ENCODE measurements around the gene GAMT.

Gene GAMT

GRCh38 chr19:1407528-1408299 is 6.4 kb upstream of the GAMT start, which contains the start of gene DAZAP1:
TSS of gene DAZAP1 (plus strand) at chr19:1407586. CDS start at chr19:1407774, 188 bp downstream.
- under 1% methylated on average over 121 of the region's 121 CpGs for WGBS
- H3K36me3 ChIP-seq (ENCODE audit: insufficient read depth, low read length) = peaks cover 14% of the 10 kb centered on the region
- peak within 1 kb of the TSS; percentile 83 for H3K4me3 ChIP-seq (ENCODE audit: low read length)
- H3K9ac ChIP-seq (ENCODE audit: low read depth, low read length) = peak within 1 kb of the TSS; percentile 89
- H3K27ac ChIP-seq (ENCODE audit: low read depth, low read length) = peak within 1 kb of the TSS; percentile 82
- H3K27me3 ChIP-seq (ENCODE audit: insufficient read depth, low read length) = no peaks in the 10 kb centered on the region
- H3K4me1 ChIP-seq (ENCODE audit: insufficient read depth, low read length) = peaks cover 14% of the 10 kb centered on the region
- H3K9me3 ChIP-seq (ENCODE audit: insufficient read depth, low read depth, low read length) = no peaks in the 10 kb centered on the region

- Histone ChIP-seq H3K4me1 (ENCODE audit: insufficient read depth, low read length) (peaks cover 14% of the 10 kb centered on the region), H3K27ac (ENCODE audit: low read depth, low read length) (0 out of 2 replicates have a peak overlapping the region, but pooled peaks have one; percentile 31), H3K36me3 (ENCODE audit: insufficient read depth, low read length) (peaks cover 14% of the 10 kb centered on the region), H3K9me3 (ENCODE audit: insufficient read depth, low read depth, low read length) (no peaks in the 10 kb centered on the region), H3K4me3 (ENCODE audit: low read length) (peak overlapping the region; percentile 78), H3K27me3 (ENCODE audit: insufficient read depth, low read length) (0 out of 2 replicates have a peak, but pooled peaks cover 2% of the 10 kb centered on the region), H3K9ac (ENCODE audit: low read depth, low read length) (peak overlapping the region; percentile 68)
- under 1% methylated on average over 72 of the region's 72 CpGs for WGBS
These were observed 5.6 kb upstream of the GAMT start for GRCh38 chr19:1406774-1407527.

GRCh38 chr19:1402411-1403070 is 1.2 kb upstream of the GAMT start:
- no peaks in the 10 kb centered on the region for H3K36me3 ChIP-seq (ENCODE audit: insufficient read depth, low read length)
- no peak overlapping the region for H3K27ac ChIP-seq (ENCODE audit: low read depth, low read length)
- WGBS = 87% methylated on average over 25 of the region's 25 CpGs
- no peaks in the 10 kb centered on the region for H3K4me1 ChIP-seq (ENCODE audit: insufficient read depth, low read length)
- H3K9ac ChIP-seq (ENCODE audit: low read depth, low read length) = no peak overlapping the region
- peaks cover 5% of the 10 kb centered on the region; the same call in 1 of the 2 replicates for H3K27me3 ChIP-seq (ENCODE audit: insufficient read depth, low read length)
- H3K9me3 ChIP-seq (ENCODE audit: insufficient read depth, low read depth, low read length) = no peaks in the 10 kb centered on the region
- H3K4me3 ChIP-seq (ENCODE audit: low read length) = no peak overlapping the region

- Histone ChIP-seq H3K4me3 (ENCODE audit: low read length) (peak overlapping the region; percentile 70), H3K36me3 (ENCODE audit: insufficient read depth, low read length) (no peaks in the 10 kb centered on the region), H3K4me1 (ENCODE audit: insufficient read depth, low read length) (no peaks in the 10 kb centered on the region), H3K27me3 (ENCODE audit: insufficient read depth, low read length) (peaks cover 5% of the 10 kb centered on the region; the same call in 1 of the 2 replicates), H3K9ac (ENCODE audit: low read depth, low read length) (peak overlapping the region; percentile 61; the same call in 1 of the 2 replicates), H3K27ac (ENCODE audit: low read depth, low read length) (no peak overlapping the region), H3K9me3 (ENCODE audit: insufficient read depth, low read depth, low read length) (no peaks in the 10 kb centered on the region)
- WGBS = 85% methylated on average over 10 of the region's 11 CpGs
These were observed 511 bp upstream of the GAMT start for GRCh38 chr19:1401889-1402217.

- Histone ChIP-seq H3K27ac (ENCODE audit: low read depth, low read length) (no peak overlapping the region), H3K4me1 (ENCODE audit: insufficient read depth, low read length) (no peaks in the 10 kb centered on the region), H3K36me3 (ENCODE audit: insufficient read depth, low read length) (no peaks in the 10 kb centered on the region), H3K9ac (ENCODE audit: low read depth, low read length) (peak overlapping the region; percentile 61; the same call in 1 of the 2 replicates), H3K4me3 (ENCODE audit: low read length) (peak overlapping the region; percentile 70), H3K9me3 (ENCODE audit: insufficient read depth, low read depth, low read length) (no peaks in the 10 kb centered on the region), H3K27me3 (ENCODE audit: insufficient read depth, low read length) (peaks cover 5% of the 10 kb centered on the region; the same call in 1 of the 2 replicates)
- 54% methylated on average over 36 of the region's 36 CpGs for WGBS
These were observed 833 bp downstream of the GAMT start for GRCh38 chr19:1400281-1401137.

- Histone ChIP-seq H3K27me3 (ENCODE audit: insufficient read depth, low read length) (peaks cover 5% of the 10 kb centered on the region; the same call in 1 of the 2 replicates), H3K9ac (ENCODE audit: low read depth, low read length) (no peak overlapping the region), H3K36me3 (ENCODE audit: insufficient read depth, low read length) (no peaks in the 10 kb centered on the region), H3K9me3 (ENCODE audit: insufficient read depth, low read depth, low read length) (no peaks in the 10 kb centered on the region), H3K4me1 (ENCODE audit: insufficient read depth, low read length) (no peaks in the 10 kb centered on the region), H3K4me3 (ENCODE audit: low read length) (no peak overlapping the region), H3K27ac (ENCODE audit: low read depth, low read length) (no peak overlapping the region)
- 94% methylated on average over 15 of the region's 15 CpGs for WGBS
These were observed 1.6 kb downstream of the GAMT start for GRCh38 chr19:1399745-1400144.

- Histone ChIP-seq H3K36me3 (ENCODE audit: insufficient read depth, low read length) (no peaks in the 10 kb centered on the region), H3K27ac (ENCODE audit: low read depth, low read length) (no peak overlapping the region), H3K9me3 (ENCODE audit: insufficient read depth, low read depth, low read length) (no peaks in the 10 kb centered on the region), H3K9ac (ENCODE audit: low read depth, low read length) (no peak overlapping the region), H3K4me3 (ENCODE audit: low read length) (no peak overlapping the region), H3K27me3 (ENCODE audit: insufficient read depth, low read length) (peaks cover 5% of the 10 kb centered on the region; the same call in 1 of the 2 replicates), H3K4me1 (ENCODE audit: insufficient read depth, low read length) (no peaks in the 10 kb centered on the region)
- WGBS = 92% methylated on average over 19 of the region's 19 CpGs
These were observed 2.3 kb downstream of the GAMT start for GRCh38 chr19:1399079-1399478.

GRCh38 chr19:1397838-1398237 is 3.5 kb downstream of the GAMT start:
- Histone ChIP-seq H3K9me3 (ENCODE audit: insufficient read depth, low read depth, low read length) (no peaks in the 10 kb centered on the region), H3K27me3 (ENCODE audit: insufficient read depth, low read length) (peaks cover 5% of the 10 kb centered on the region; the same call in 1 of the 2 replicates), H3K9ac (ENCODE audit: low read depth, low read length) (no peak overlapping the region), H3K4me1 (ENCODE audit: insufficient read depth, low read length) (no peaks in the 10 kb centered on the region), H3K4me3 (ENCODE audit: low read length) (no peak overlapping the region), H3K36me3 (ENCODE audit: insufficient read depth, low read length) (peaks cover 5% of the 10 kb centered on the region), H3K27ac (ENCODE audit: low read depth, low read length) (no peak overlapping the region)
- 96% methylated on average over 9 of the region's 9 CpGs for WGBS

GRCh38 chr19:1396768-1397679 is 4.3 kb downstream of the GAMT start:
- 80% methylated on average over 42 of the region's 42 CpGs for WGBS
- no peak overlapping the region for H3K27ac ChIP-seq (ENCODE audit: low read depth, low read length)
- H3K9ac ChIP-seq (ENCODE audit: low read depth, low read length) = no peak overlapping the region
- no peaks in the 10 kb centered on the region for H3K4me1 ChIP-seq (ENCODE audit: insufficient read depth, low read length)
- H3K36me3 ChIP-seq (ENCODE audit: insufficient read depth, low read length) = peaks cover 13% of the 10 kb centered on the region
- H3K4me3 ChIP-seq (ENCODE audit: low read length) = no peak overlapping the region
- peaks cover 4% of the 10 kb centered on the region; the same call in 1 of the 2 replicates for H3K27me3 ChIP-seq (ENCODE audit: insufficient read depth, low read length)
- H3K9me3 ChIP-seq (ENCODE audit: insufficient read depth, low read depth, low read length) = no peaks in the 10 kb centered on the region
